HG03095 (cell line): ENCODE results near the gene ARHGAP26.

Source experiments
- ATAC-seq: cut with Tn5 transposase; IDR thresholded peaks from one replicate; pipeline ENCODE4 v1.9.1; 2021; ENCODE audit warnings: moderate library complexity; ENCODE audit not compliant: unreplicated experiment

The ARHGAP26 gene

DNA sequence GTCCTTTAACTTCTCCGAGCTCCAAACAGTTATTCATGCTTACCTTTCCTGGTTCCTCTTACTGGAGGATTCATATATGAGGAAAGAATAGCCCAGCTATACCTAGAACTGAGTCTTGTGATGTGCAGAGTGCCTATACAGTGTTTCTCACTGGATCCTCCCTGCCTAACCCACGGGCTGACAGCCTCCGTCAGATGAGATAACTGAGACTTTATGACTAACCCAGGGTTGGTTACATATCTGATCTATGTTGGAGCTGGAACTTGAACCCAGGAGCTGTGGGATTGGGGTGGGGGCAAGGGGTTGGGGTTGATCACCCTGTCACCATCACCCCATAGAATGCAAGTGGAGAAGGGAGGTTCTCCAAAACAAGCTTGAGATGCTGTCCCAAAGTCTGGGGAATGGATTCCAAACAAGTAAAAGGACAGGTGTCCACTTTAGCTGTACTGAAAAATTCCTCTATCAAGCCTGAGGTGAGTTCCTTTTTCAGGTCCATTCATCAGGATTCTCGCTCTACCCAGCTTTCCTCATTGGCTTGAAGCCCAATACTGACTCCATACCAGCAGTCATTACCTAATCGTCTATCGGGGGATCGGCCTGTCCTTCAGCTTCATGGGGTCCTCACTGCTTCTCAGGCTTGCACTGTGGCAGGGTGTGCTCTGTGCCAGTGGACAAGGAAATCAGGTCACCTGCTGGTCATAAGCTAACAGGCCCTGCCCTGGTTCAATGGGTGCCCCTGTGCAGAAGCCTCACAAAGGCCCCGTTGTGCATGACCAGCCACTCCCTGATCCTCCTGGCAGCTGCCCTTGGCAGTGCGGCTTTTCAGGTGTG is 100.6 kb downstream of the ARHGAP26 start:
- ATAC-seq: no peak

DNA sequence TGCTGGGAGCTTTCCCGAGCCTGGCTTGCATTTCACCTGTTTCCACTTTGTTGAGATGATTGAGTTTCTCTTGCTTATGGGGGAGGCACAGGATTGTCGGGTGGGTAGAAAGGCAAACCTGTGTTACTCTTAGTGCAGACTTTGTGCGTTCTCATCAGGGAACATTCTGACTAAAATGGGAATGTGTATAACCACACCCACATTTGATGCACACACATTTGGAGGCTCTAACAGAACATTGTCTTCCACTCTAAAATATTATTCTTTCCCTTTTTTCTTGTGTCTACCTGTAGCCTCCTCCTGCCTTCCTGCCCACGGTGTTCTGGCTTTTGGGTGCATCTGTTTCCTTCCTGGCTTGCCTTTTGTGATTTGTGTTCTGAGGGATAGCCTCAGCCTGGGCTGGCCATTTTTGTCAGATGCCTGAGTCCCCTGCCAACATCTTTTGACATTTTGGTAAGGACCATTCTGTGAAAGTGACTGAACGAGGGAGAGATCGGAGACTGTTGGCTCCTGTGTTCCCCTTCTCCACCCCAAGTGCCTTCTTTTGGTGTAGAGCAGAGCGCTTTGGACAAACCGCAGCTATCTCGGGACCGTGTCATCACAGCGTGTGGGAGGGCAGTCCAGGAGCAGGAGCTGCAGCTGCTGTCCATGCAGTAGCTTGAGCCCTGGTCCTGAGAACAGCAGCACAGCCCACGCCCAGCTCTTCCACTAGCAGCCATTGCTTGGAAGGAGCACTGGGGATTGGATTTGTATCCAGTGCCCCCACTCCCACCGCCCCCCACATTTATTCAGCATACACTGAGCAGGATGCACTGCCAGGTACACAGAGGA is 101.4 kb downstream of the ARHGAP26 start:
- no peak for ATAC-seq

DNA sequence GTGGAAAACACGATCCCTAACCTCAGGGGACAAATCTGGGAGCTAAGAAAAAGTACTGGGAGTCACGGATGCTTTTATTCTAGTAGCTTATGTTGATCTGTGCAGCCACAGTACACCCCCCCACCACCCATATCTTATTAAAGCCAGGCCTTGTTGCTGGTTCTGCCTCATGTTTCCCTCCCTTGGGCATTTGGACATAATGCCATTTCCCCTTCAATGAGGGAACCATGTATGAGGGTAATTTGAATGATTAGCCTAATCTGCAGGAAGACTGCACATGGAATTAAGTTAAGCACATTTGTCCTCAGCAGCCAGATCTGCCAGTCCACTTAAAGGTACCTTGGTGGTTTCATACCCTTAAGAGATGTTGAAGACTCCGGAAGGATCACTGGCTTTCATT is 102.0 kb downstream of the ARHGAP26 start:
- no peak for ATAC-seq

DNA sequence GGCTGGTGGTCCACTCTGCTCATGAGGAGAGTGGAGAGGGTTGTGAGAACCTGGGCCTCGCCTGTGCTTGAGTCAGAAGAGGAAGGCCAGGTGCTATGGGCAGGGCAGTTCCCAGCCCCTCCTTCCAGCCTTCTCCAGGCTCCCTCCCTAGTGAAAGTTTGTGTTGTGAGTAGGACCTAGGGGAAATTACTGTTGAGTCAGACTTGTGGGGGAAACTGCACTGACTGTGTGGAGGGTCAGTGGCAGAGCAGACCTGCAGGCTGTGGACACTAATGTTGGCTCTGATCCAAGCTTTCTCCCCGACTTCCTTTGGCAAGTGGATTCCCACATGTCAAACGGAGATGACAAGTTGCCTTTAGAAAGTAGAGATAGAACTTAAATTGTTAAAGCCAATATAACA is 102.6 kb downstream of the ARHGAP26 start:
- no peak for ATAC-seq

DNA sequence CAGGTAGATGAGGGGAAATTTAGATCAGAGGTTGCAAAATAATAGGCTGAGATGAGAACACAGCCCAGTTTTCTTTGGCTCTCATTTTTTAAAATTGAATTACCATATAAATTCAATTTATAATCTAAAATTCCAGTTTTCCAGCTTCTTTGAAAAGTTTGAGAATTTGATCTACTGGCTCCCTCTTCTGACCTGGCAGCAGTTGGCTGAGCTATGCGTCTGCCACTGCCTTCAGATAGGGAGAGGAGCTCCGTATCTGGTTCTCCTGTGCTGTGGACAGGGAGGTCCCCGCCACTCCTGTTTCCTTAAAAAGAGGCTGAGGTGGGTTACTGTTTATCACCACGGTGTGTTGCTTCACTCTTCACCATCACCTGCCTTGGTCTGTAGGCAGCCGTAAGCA is 103.7 kb downstream of the ARHGAP26 start:
- ATAC-seq: no peak

DNA sequence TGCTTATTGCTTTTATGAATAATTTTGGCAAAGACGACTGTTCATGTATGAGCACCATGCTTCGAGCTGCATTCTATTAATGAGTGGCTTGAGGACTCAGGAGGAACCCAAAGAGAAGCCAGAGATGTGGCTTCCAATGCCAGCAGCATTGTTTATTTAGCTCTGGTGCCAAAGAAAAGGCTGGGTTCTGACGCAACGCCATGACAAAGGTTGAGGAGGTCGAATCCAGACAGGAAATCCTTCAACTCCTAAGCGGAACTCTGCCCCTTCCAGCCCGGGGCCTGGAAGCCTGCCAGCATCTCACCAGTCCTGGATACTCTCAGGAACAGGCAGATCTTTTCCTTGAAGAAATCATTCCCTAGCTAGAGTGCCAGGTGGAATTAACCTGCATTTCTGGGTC is 104.4 kb downstream of the ARHGAP26 start:
- no peak for ATAC-seq

DNA sequence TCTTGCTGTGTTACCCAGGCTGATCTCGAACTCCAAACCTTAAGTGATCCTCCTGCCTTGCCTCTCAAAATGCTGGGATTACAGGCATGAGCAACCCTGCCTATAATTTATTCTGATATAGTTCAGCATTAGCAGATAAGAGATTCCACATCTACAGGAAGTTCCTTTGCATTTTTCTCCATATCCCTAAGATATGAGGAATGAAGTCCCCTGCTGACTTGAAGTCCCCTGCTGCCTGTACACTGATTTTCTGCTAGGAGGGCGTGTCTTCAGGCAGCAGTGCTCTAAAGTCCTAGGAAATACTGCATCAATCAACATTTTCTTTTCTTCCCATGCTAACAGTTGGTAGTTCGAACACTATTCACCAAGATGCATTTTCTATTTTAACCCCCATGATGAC is 105.8 kb downstream of the ARHGAP26 start:
- no peak for ATAC-seq

DNA sequence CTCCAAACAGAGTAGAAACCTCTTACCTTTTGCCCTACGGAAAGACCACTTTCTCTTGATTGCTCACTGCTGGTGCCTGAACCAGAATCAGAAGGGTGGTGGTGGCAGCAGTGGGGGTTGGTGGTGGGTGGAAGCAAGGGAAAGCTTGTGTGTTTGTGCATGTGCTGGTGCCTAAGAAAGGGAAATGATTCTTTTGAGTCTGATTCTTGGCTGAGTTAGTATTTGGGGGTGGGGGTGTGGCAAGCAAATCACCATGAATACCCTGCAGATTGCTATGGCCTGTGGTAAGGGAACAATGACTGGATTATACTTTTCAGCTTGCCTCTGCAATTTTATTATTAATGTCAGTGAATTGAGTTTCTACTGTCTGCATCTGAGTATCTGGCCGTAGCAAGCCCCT is 106.6 kb downstream of the ARHGAP26 start:
- no peak for ATAC-seq

DNA sequence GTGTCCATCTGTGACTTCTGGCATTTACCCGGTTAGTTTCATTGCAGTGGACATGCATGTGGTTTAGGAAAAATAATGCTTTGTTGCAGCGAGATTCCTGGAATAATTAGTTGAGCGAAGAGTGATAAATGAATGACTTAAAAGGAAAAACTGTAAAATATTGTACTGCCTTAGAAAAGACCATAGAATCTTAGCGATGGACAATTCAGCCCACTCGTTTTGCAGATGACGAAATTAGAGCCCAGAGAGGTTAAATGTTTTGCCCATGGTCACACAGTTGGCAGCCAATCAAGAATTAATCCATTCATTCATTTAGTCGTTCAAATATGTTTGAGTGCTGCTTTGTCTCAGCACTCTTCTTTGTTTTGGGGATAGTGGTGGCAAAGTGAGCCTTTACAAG is 107.9 kb downstream of the ARHGAP26 start:
- no peak for ATAC-seq

DNA sequence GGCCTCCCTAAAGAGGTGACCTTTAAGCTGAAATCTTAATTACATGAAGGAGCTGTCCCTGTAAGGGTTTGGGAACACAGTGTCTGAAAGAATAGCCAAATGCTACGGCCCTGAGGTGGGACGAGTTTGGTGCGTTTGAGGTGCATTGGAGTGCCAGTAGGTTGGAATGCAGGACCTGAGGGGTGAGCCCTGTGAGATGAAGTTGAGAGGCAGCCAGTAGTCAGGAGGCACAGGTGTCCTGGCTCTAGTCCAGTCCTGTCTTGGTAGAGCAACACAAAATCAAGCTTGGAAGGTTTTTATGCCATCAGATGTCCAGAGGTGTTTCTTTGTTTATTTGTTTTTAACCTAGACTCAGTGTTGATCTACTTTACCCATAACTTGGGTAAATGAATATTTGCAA is 108.5 kb downstream of the ARHGAP26 start:
- no peak for ATAC-seq

DNA sequence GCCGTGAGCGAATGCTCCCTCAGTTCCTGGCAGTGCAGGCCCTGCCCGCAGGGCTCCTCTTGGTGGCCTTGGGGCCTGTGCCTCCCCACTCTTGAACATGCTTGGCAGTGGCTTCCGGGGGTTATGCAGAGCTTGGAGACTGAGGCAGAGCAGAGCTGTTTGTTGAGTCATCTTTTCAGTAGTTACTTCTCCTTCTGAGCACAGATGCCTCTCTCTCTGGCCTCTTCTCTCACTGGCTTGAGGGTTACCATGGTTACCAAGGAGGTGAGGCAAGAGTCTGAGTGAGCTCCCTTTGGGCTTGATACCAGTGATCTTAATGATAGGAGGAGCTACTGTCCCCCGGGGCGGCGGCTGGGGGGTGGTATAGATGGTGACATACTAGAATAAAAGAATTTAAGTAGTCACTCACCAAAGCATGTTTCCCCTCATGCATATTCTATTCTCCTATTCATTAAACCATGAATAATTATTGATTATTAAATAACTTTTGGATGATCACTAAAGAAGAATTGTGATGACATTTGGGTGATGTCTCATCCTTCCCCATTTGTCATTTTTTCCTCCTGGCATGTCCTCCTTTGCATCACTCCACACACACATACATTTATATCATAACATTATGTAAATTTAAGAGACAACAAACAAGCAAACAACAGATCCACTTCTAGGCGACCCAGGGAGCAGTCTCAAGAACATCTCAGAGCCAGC is 111.1 kb downstream of the ARHGAP26 start:
- ATAC-seq: no peak

DNA sequence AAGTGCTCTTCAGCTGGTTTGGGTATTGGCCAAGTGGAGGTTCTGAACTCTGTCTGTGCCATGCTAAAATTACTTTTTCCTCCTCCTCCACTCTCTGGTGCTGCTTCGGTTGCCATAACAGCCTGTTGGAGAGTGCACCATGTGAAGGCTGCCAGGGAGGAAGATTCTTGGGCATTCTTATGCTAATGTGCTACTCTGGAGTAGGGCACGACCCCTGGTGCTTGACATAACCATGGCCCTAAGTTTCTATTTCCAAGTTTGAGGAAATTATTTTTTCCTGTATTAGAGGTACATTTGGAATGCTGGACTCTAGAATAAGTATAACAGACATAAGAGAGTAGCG is 111.6 kb downstream of the ARHGAP26 start:
- no peak for ATAC-seq

DNA sequence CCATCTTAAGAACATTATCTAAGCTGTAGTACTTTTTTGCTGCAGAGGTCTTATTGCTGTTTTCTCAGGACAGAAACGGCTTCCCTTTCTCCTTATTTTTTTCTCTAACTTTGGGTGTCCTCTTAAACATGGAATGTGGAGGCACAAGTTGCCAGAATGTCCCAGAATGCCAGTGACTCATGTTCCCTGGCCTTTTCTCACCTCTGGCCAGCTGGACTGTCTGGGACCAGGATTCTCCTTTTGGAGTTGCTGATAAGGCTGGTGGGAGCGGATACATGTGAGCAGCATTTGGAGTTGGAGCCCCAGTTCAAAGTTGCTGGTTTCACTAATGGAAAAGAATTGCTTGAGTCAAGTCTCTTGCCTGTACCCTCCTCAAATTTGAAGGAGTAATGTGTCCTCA is 112.8 kb downstream of the ARHGAP26 start:
- no peak for ATAC-seq

DNA sequence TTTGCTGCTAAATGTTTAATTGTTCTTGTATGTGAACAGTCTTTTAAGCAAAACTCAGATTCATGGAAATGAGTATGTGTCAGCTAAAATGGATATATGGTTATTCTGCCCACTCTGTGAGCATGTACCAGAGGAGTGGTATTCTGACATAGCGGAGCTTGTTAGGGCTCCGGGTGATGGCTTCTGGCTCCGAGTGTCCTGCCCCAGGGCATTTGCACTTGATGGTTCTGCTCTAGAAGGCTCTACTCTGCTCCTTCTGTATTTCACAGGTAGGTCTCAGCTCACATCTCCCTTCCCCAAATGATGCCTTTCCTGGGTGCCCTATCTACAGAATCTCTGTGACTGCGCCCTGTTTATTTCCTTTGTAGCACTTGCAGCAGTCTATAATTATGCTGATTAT is 113.3 kb downstream of the ARHGAP26 start:
- ATAC-seq: no peak

DNA sequence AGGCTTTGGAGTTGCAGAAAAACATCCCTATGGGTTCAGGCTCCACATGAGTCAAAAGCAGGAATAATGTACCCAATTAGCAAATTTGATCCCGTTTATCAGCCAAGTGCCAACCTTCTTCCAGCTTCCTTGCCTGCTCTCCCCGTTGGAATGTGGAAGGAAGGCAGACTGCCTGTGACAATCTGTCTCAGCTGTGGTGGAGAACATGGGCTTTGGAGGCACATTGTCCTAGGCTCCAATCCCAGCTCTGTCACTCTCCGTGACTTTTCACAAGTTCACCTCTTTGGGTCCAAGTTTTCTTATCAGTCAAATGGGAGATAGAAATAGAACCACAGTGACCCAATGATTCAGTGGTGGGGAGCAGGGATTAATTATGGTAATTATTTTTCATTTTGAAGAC is 113.9 kb downstream of the ARHGAP26 start:
- ATAC-seq: no peak

DNA sequence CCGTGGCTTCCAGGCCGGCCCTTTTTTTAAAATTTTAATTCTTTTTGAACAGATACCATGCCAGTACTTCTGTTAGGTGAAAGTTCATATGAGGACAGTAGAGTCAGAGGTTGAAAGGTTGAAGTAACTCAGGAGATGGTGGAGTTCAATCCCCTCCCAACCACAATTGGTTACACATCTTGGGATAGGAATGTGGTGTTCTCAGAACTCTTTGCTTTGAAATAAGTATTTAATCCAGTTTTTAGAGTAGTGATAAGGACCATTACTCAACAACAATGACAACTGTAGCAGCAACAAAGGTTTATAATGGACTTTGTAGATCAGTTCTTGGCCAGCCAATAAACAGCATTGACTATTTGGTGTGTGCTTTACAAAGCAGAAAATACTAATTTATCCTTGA is 116.0 kb downstream of the ARHGAP26 start:
- ATAC-seq: no peak

DNA sequence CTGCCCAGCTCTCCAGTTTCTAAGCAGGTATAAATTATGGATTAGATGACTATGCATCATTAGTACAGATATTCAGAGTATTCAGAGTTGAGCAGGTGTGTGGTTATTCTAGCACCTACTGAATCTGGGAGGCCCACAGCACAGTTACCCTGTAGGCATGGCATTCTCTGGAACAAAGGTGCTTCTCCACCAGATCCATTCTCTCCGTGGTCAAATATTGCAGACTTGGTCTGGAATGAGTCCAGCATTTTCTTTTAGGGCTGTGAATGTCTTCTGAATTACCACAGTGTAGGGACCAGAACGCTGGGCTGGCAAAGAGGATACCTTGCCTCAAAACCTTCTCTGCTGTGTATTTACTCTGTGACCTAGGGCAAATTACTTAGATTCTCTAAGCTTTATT is 116.8 kb downstream of the ARHGAP26 start:
- ATAC-seq: no peak

DNA sequence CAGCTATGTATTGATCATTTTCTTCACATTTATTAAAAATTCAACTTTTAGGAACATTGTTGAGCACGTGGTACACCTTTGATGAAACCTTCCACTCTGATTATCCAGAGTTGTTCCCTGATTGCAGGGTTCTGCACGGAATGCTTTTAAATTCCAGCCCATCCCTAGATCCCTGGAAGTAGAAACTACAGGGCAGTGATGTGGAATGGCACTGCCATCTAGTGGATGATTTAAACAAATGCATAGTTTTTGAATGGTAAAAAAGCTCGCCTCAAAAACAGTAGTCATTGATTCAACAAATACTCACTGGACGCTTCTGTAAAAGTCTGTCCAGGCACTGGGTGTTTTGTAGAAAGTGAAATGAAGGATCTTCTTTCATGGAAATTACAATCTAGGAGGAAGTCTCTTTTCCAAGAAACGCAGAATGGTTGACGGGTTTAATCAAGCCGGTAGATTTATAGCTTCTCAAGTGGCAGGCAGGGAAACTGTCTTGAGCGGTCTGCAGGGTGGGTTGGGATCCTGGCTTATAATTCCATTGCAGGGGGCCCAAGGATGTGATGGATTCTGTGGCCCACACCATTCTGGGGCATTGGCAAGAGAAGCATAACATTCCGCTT is 118.4 kb downstream of the ARHGAP26 start:
- ATAC-seq: no peak

DNA sequence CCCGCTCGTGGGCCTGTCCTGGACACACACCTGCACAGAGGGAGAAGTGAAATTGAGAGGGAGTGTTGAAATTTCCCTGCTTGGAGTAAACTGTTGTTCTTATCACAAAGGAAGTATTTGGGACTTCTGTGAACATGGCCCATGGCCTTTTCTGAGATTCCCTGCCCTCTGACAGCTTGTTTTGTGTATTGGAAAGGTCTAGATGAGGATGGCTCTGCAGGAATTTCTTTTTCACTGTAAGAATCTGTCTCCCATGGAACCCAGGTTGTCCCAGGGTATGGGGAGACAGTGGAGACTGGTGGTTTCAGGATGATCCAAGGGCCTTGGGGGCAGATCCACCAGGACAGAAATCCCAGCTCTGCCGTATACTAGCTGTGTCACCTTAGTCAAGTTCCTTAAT is 121.8 kb downstream of the ARHGAP26 start:
- ATAC-seq: no peak

DNA sequence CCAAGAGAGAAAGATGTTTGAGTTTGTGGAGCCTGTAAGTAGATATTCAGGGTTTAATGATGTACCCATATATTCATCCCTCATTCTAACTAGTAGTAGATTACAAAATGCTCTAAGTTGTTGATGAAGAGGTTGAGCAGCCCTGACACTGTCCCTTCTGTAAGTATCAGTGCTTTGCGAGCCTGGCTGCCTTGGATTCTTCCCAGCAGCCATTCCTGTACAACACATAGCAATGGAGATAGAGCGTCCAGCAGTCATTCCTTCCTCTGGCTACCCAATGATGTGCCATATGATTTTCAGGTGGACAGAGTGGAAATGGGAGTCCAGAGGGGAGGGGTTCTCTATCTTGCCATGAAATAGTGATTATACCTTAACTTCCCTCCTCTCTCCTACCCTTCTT is 124.1 kb downstream of the ARHGAP26 start:
- no peak for ATAC-seq

DNA sequence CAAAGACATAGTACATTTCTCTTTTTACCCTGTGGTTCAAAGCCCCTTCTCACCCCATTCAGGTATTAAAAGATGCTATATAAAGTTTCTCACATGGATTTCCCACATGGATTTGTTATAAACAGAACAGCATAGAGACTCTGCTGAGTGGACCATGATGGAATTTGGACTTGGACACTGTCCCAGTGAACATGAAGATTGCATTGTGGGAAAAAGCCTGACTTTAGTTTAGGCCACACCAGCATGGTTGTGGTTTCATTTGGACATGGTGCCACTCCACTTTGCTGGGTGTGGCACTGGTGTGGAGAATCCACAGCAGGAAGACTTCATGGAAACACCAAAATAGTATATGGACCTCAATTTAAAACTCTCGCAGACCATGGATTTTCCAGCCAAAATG is 124.6 kb downstream of the ARHGAP26 start:
- no peak for ATAC-seq
